Measurements from ENCODE around the gene DENND1A.

DNA sequence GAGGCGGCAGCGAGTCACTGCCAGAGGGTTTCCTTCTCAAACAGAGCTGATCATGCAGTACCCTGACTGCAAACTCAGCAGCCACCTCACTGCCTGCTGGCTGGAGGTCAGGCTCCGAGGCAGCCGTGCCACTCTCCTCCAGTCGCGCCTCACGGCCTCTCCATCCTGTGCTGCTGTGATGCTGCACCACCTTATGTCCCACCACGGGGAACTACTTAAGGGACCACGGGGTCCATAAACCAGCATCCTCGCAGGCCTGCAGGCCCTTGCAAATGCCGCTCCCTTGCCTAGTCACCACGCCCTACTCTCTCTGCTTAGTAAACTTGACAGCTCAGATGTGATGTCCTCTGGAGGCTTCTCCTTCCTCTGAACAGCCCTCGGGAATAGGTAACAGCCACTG, 474.7 kb downstream of the DENND1A start:
- TF ChIP-seq CTCF (IDR thresholded peaks at IDR 0.05) = no peak
- TF ChIP-seq POLR2AphosphoS5 (IDR thresholded peaks at IDR 0.05) = no peak
